ENCODE data around the gene MATR3.

Gene MATR3

GRCh38 chr5:139361835-139362429 lies 68.4 kb downstream of the MATR3 start:
- TF ChIP-seq EZH2phosphoT487 (IDR thresholded peaks at IDR 0.05; ENCODE audit: borderline replicate concordance, low read length) (no peak), CTCF (IDR thresholded peaks at IDR 0.05; ENCODE audit: low read depth, low read length, poor library complexity, severe bottlenecking) (no peak)
- Histone ChIP-seq H3K27ac (ENCODE audit: low read depth, low read length) (no peak overlapping the region), H3K4me3 (ENCODE audit: low read length) (no peak overlapping the region), H3K4me1 (ENCODE audit: control insufficient read depth, low read length) (no peaks in the 10 kb centered on the region), H3F3A (ENCODE audit: control insufficient read depth, insufficient read depth) (peaks cover 5% of the 10 kb centered on the region; the same call in 1 of the 2 replicates), H4K20me1 (ENCODE audit: control insufficient read depth, insufficient read depth, low read depth, low read length) (peaks cover 9% of the 10 kb centered on the region; the same call in 1 of the 2 replicates), H3K79me2 (ENCODE audit: control insufficient read depth, low read length) (peaks cover 70% of the 10 kb centered on the region), H3K27me3 (ENCODE audit: control insufficient read depth, low read length) (no peaks in the 10 kb centered on the region), H3K9me3 (ENCODE audit: control insufficient read depth, insufficient read depth, low read length) (no peaks in the 10 kb centered on the region), H3K36me3 (ENCODE audit: control insufficient read depth, low read length) (peaks cover 73% of the 10 kb centered on the region), H3K4me2 (ENCODE audit: low read length) (no peak overlapping the region), H3K9me2 (replicated peaks; ENCODE audit: control insufficient read depth, low read length) (no peaks in the 10 kb centered on the region)

GRCh38 chr5:139363937-139364336 lies 70.4 kb downstream of the MATR3 start:
- H3K36me3 ChIP-seq (ENCODE audit: control insufficient read depth, low read length), result peaks cover 71% of the 10 kb centered on the region
- peaks cover 50% of the 10 kb centered on the region for H3K79me2 ChIP-seq (ENCODE audit: control insufficient read depth, low read length)
- no peak overlapping the region for H3K4me2 ChIP-seq (ENCODE audit: low read length)
- H3K9me2 ChIP-seq (replicated peaks; ENCODE audit: control insufficient read depth, low read length), result no peaks in the 10 kb centered on the region
- no peak overlapping the region for H3K4me3 ChIP-seq (ENCODE audit: low read length)
- H3K27me3 ChIP-seq (ENCODE audit: control insufficient read depth, low read length), result no peaks in the 10 kb centered on the region
- peaks cover 10% of the 10 kb centered on the region; the same call in 1 of the 2 replicates for H3F3A ChIP-seq (ENCODE audit: control insufficient read depth, insufficient read depth)
- no peak overlapping the region for H3K27ac ChIP-seq (ENCODE audit: low read depth, low read length)
- no peaks in the 10 kb centered on the region for H3K9me3 ChIP-seq (ENCODE audit: control insufficient read depth, insufficient read depth, low read length)
- no peak for TF ChIP-seq CTCF (IDR thresholded peaks at IDR 0.05; ENCODE audit: low read depth, low read length, poor library complexity, severe bottlenecking)
- no peak for TF ChIP-seq EZH2phosphoT487 (IDR thresholded peaks at IDR 0.05; ENCODE audit: borderline replicate concordance, low read length)
- no peaks in the 10 kb centered on the region for H3K4me1 ChIP-seq (ENCODE audit: control insufficient read depth, low read length)
- H4K20me1 ChIP-seq (ENCODE audit: control insufficient read depth, insufficient read depth, low read depth, low read length), result peaks cover 6% of the 10 kb centered on the region; the same call in 1 of the 2 replicates

- Histone ChIP-seq H4K20me1 (ENCODE audit: control insufficient read depth, insufficient read depth, low read depth, low read length) (peaks cover 6% of the 10 kb centered on the region; the same call in 1 of the 2 replicates), H3K4me3 (ENCODE audit: low read length) (no peak overlapping the region), H3K9me2 (replicated peaks; ENCODE audit: control insufficient read depth, low read length) (no peaks in the 10 kb centered on the region), H3F3A (ENCODE audit: control insufficient read depth, insufficient read depth) (peaks cover 15% of the 10 kb centered on the region; the same call in 1 of the 2 replicates), H3K27ac (ENCODE audit: low read depth, low read length) (no peak overlapping the region), H3K9me3 (ENCODE audit: control insufficient read depth, insufficient read depth, low read length) (no peaks in the 10 kb centered on the region), H3K4me1 (ENCODE audit: control insufficient read depth, low read length) (no peaks in the 10 kb centered on the region), H3K27me3 (ENCODE audit: control insufficient read depth, low read length) (no peaks in the 10 kb centered on the region), H3K4me2 (ENCODE audit: low read length) (no peak overlapping the region), H3K36me3 (ENCODE audit: control insufficient read depth, low read length) (peaks cover 72% of the 10 kb centered on the region), H3K79me2 (ENCODE audit: control insufficient read depth, low read length) (peaks cover 44% of the 10 kb centered on the region)
- TF ChIP-seq CTCF (IDR thresholded peaks at IDR 0.05; ENCODE audit: low read depth, low read length, poor library complexity, severe bottlenecking), result no peak
These were observed 70.9 kb downstream of the MATR3 start for GRCh38 chr5:139364466-139364865.

Measured in DOHH2 (cell line).